Activated CD8-positive, alpha-beta memory T cell treated with anti-CD3 and anti-CD28 coated beads for 1 hour (primary cell): ENCODE measurements around the gene OGFOD2.

Source experiments
- DNase-seq, 2 donors: peaks; one replicate each; pipeline ENCODE4 v3.0.0-alpha.2; 2020; ENCODE audit warnings: low read depth in 1 of 2; ENCODE audit errors: extremely low read depth in 1 of 2

Gene OGFOD2

DNA sequence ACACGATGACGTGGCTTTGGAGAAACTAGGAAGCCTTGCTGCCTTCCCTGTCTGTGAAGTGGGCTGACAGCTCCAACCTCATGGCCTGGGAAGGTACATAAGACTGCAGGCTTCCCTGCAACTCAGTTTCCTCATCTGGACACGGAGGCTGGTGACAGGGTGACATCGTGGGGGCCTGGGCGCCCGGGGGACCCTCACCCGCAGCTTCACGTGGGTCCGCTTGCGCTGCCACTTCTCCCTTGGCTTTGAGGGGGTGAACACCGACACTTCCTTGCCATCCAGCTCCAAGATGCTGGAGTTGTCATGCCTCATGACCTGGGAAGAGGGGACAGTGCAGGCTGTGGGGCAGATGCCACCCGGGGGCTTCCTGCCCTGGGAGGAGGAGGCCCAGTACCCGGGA lies 13.0 kb downstream of the OGFOD2 start:
- no peak for DNase-seq

- no peak for DNase-seq
These were observed 13.7 kb downstream of the OGFOD2 start for GRCh38 chr12:122988612-122989212.

DNA sequence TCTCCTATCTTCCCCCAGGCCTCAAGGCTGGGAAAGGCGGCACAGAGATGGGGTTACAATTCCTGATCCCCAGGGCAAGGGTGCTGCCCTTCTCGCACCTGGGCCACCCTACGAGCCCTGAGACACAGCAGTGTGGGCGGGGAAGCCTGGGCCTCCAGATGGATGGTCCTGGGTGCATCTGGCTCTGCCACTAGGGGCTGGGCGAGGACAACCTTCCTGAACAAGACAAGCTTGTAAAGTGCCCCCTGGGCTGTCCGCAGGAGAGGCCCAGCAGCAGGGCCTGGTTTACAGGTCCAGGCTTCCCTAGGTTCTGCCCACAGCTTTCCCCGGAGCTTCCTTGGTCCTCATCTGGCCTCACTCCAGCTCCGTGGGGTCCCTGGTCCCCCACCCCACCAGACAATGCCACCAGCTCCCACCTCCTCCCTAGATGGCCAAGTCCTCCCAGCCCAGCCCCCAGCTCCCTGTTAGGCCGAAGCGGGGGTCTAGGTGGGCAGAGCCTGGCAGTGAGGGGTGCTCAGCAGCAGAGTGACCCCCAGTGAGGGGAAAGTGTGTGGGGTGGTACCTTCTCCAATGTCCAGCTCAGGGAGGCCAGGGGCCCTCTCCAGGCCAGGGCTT lies 14.3 kb downstream of the OGFOD2 start:
- no peak for DNase-seq

DNA sequence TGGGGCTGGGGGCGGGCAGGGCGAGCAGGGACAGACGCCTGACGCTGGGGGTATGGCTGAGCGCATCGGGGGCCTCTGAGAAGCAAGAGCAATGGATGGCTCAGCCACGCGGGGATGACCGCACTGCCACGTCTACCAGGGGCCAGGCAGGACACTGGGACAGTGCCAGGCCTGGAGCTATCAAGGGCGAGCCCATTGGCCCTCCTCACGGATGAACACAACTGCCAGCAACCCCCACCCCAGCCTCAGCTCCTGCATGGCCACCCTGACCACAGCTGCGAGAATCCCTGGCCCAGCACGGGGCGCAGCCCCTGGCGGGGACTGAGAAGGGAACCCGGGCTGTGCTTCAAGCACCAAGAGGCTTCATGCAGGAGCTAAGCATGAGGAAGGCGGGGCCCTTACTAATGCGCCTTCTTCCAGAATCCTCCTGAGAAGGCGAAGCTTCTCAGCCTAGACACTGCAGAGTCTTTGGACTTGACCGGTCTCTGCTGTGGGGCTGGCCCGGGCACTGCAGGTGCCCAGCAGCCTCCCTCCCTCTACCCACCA lies 14.9 kb downstream of the OGFOD2 start:
- no peak for DNase-seq

DNA sequence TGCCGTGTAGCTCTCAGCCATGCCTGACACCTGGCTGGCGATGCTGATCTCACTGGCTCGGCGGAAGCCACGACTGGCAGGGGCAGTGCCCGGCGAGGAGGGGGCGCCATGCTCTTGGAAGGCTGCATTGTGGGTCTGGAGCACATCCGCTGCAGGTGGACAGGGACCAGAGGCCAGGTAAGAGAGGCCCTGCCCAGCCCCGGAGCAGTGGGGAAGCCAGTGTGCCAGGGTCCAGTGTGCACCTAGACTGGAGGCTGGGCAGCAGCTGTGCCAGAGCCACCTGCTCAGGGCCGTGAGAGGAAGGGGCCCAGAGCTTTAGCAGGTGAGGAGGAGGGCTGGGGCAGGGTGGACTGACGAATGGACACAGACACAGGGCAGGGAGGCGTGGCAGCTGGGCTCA lies 15.5 kb downstream of the OGFOD2 start:
- no peak for DNase-seq

- no peak for DNase-seq
These were observed 16.0 kb downstream of the OGFOD2 start for GRCh38 chr12:122990961-122991622.

GRCh38 chr12:122991623-122992275 lies 16.7 kb downstream of the OGFOD2 start:
- DNase-seq = no peak

DNA sequence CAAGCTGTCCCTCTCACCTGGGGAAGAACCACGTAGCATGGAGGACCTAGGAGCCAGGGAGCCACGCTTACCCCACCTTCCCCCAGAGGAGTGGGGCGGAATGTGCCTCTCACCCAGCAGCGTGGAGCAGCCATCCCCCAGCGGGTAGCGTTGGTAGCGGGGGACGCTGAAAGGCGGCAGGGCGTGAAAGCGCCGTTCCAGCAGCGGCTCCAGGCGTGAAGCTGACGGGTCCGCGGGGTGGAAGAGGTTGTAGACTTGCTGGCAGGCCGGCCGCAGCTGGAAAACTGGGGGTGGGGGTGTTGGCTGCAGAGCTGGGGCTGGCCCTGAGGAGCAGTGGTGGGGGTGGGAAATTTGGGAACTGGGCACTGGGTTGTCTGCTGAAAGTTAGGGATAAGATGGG lies 17.3 kb downstream of the OGFOD2 start:
- DNase-seq = no peak

DNA sequence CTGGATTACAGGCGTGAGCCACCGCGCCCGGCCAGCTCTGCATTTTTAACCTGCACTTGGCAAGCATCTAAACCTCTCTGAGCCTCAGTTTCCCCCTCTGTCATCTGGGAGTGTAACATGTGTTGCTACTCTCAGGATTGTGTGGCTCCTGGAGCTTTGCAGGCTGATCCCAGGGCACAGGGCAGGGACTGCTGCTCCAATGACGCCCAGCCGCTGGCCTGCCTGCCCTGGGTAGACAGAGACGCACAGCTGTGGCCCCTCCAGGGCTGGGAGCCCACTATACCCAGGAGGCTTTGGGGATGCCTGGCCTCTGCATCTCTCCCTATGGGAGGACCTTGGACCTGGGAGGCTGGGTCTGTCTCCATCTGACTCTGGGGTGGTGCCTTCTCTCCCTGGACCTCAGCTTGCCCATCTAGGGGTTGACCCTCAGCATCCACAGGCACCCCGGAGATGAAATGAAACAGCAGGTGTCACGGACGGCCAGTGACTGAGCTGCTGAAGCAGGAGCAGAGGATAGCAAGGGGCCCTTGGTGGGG lies 19.2 kb downstream of the OGFOD2 start:
- DNase-seq = no peak

- DNase-seq = no peak
These were observed 19.9 kb downstream of the OGFOD2 start for GRCh38 chr12:122994781-122995502.

DNA sequence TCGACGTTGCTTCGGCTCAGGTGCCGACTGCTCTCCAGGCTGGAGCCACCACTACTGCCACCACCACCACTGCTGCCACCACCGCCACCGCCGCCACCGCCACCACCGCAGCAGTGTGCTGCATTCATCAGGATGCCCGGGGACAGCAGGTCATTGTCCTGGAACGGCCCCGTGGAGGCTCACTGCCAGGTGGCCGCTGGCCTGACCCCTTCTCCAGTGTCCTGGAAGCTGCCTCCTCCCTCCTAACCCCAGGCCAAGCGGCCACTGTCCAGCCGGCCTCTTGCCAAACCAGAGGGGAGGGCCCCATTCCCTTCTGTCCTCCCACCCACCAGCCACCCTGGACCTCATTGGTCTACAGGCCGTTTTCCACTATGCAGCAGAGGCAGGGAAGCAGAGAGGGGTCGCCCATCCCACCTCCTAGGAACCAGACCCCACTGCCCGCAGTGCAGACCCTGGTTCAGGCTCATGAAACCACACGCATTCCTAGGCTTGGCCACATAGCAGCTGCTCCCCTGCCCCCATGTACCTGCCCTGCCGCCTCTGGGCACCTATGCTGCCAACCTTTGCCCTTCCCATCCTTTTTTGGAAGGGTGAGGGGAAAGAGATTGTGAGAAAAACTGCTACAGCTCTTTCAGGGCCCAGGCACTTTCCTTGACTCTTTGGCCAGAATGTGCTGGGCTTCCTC lies 20.6 kb downstream of the OGFOD2 start:
- DNase-seq = no peak

DNA sequence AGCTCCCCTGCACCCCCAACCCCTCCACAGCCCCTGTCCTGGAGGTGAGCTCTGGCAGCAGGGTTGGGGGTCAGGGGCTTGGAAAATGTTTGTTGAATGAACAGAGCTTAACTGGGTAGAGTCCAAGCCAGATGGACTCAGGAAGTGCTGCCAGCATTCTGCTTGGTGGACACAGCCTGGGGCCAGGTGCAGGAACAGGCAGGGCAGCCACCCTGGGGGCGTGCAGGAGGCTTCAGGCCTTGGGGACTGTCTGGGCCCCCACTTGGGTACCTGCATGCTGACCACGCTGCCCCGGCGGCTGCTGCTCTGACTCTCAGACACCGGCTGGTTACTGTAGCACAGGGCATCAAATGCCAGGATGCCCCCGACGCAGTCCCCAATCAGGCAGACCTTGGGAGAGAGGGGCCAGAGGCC lies 21.2 kb downstream of the OGFOD2 start:
- no peak for DNase-seq

GRCh38 chr12:122996621-122997342 lies 21.7 kb downstream of the OGFOD2 start:
- DNase-seq = no peak

GRCh38 chr12:122997343-122998250 lies 22.6 kb downstream of the OGFOD2 start:
- no peak for DNase-seq

GRCh38 chr12:122998316-122998715 lies 23.3 kb downstream of the OGFOD2 start:
- no peak for DNase-seq

DNA sequence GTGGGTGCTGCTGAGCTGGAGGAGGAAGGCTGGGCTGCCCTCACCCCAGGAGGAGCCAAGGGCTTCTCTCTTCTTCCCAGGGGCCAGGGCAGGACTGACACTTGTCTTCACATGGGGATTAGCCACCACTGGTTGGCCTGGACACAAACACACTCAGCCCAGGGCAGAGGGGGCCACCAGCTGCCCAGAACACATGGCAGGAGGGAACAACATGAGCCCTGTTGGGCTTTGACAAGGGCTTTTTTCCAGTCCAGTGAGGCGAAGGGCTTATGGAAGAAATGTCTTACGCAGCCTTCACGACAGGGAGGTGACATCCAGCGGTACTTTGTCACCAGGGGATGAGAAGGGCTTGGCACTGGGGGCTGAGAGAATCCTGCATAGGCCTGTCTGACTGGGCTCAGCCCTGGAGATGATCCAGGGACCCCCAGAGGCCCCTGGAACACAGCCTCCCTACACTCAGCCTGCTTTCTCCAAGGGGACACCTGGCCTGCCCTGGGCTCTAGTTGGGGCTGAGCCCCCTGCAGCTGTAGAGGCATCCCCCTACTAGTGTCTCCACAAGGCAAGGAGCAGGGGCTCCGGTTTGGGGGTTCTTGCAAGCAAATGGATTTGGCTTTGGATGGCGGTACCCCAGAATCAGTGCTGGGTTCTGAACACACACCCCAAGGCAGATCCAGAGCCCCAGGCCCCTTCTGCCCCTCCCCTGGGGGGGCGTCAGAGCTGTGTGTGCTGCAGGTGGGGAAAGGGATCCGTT lies 24.3 kb downstream of the OGFOD2 start:
- DNase-seq = no peak

GRCh38 chr12:122999986-123000420 lies 25.0 kb downstream of the OGFOD2 start:
- no peak for DNase-seq

DNA sequence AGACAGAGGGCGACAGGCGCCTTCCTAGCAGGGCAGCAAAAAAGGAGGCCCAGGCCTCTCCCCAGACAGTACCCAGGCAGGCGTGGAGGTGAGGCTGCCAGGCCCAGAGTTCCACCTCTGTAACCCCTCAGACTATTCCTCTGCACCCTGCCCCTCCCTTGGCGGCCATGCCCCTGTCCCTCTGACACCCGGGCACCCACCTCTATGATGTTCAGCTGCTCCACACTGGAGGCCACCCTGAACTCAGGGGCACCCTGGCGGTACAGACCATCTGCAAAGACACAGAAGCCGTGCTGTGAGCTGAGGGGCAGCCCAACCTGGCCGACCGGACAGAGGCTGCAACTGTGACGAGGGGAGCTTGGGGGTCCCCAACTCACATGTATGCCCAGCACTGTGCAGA lies 25.5 kb downstream of the OGFOD2 start:
- DNase-seq = no peak
